Measurements from ENCODE around the gene PWWP2B.

The PWWP2B gene

GRCh38 chr10:132418527-132419416 is 21.8 kb downstream of the PWWP2B start:
- DNase-seq (ENCODE audit: low spot score) = peak; percentile 71

- DNase-seq (ENCODE audit: low spot score) = peak; percentile 52
Observed at GRCh38 chr10:132419538-132420468, 22.8 kb downstream of the PWWP2B start.

- peak; percentile 38 for DNase-seq (ENCODE audit: low spot score)
Observed at GRCh38 chr10:132420469-132420980, 23.5 kb downstream of the PWWP2B start.

GRCh38 chr10:132420981-132421846 is 24.2 kb downstream of the PWWP2B start:
- peak; percentile 48 for DNase-seq (ENCODE audit: low spot score)

- DNase-seq (ENCODE audit: low spot score) = peak; percentile 47
Observed at GRCh38 chr10:132421847-132422751, 25.1 kb downstream of the PWWP2B start.

- DNase-seq (ENCODE audit: low spot score) = peak; percentile 49
Observed at GRCh38 chr10:132422903-132423825, 26.2 kb downstream of the PWWP2B start.

GRCh38 chr10:132423966-132424861 is 27.2 kb downstream of the PWWP2B start:
- DNase-seq (ENCODE audit: low spot score) = no peak

- no peak for DNase-seq (ENCODE audit: low spot score)
Observed at GRCh38 chr10:132425029-132425756, 28.2 kb downstream of the PWWP2B start.

- no peak for DNase-seq (ENCODE audit: low spot score)
Observed at GRCh38 chr10:132425757-132426155, 28.8 kb downstream of the PWWP2B start.

GRCh38 chr10:132427006-132427771 is 30.2 kb downstream of the PWWP2B start:
- no peak for DNase-seq (ENCODE audit: low spot score)

GRCh38 chr10:132427939-132428367 is 31.0 kb downstream of the PWWP2B start:
- no peak for DNase-seq (ENCODE audit: low spot score)

- no peak for DNase-seq (ENCODE audit: low spot score)
Observed at GRCh38 chr10:132428486-132428995, 31.5 kb downstream of the PWWP2B start.

GRCh38 chr10:132429281-132430230 is 32.6 kb downstream of the PWWP2B start:
- no peak for DNase-seq (ENCODE audit: low spot score)

GRCh38 chr10:132430231-132430743 is 33.3 kb downstream of the PWWP2B start:
- DNase-seq (ENCODE audit: low spot score) = no peak

GRCh38 chr10:132430861-132431271 is 33.9 kb downstream of the PWWP2B start:
- DNase-seq (ENCODE audit: low spot score) = no peak
